ENCODE measurements around the gene MKKS.

DNA sequence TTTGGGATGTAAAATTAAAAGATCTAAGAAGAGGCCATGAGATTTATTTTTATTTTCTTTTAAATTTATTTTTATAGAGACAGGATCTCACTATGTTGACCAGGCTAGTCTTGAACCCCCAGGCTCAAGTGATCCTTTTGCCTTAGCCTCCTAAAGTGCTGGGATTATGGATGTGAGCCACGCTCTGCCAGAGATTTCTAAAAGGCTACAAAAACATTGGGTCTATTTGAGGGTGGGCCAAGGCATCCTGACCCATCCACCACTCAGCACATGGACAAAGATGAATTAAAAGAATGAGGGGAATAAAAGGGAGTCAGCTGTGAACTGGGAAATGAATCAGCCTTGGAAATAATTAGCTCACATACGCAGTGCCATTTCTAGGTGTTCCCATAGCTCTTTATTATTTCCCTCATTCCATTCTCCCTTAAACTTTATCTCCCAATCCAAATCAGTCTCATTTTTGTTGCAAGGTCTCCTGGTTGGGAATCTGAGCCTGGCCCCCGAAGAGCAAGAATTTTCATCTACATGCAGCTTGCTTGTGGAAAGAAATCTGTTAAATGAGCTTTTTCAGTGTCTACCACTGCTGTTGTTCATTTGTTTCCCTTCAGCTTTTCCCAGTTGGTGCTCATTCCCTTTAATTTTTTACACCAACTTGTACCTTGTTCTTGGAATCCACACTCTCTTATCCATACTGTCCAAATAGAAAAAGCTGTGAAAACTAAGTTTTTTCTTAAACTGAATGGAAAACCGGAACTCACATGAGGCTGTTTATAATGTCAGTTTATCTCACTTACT lies 66.9 kb downstream of the MKKS start:
- TF ChIP-seq, protein P1, sequence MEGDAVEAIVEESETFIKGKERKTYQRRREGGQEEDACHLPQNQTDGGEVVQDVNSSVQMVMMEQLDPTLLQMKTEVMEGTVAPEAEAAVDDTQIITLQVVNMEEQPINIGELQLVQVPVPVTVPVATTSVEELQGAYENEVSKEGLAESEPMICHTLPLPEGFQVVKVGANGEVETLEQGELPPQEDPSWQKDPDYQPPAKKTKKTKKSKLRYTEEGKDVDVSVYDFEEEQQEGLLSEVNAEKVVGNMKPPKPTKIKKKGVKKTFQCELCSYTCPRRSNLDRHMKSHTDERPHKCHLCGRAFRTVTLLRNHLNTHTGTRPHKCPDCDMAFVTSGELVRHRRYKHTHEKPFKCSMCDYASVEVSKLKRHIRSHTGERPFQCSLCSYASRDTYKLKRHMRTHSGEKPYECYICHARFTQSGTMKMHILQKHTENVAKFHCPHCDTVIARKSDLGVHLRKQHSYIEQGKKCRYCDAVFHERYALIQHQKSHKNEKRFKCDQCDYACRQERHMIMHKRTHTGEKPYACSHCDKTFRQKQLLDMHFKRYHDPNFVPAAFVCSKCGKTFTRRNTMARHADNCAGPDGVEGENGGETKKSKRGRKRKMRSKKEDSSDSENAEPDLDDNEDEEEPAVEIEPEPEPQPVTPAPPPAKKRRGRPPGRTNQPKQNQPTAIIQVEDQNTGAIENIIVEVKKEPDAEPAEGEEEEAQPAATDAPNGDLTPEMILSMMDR (IDR thresholded peaks at IDR 0.05; ENCODE audit: low read depth, low read length), result no peak
- no peak for TF ChIP-seq EZH2phosphoT487 (IDR thresholded peaks at IDR 0.05; ENCODE audit: low read depth)
